Measurements from ENCODE around the gene KLK7. TPM values are rescaled to one million over a fixed set of nuclear protein-coding genes. Genes with fewer than 3 reads are reported as not detected.

Gene KLK7
- polyA plus RNA-seq, 1 experiment: not detected

DNA sequence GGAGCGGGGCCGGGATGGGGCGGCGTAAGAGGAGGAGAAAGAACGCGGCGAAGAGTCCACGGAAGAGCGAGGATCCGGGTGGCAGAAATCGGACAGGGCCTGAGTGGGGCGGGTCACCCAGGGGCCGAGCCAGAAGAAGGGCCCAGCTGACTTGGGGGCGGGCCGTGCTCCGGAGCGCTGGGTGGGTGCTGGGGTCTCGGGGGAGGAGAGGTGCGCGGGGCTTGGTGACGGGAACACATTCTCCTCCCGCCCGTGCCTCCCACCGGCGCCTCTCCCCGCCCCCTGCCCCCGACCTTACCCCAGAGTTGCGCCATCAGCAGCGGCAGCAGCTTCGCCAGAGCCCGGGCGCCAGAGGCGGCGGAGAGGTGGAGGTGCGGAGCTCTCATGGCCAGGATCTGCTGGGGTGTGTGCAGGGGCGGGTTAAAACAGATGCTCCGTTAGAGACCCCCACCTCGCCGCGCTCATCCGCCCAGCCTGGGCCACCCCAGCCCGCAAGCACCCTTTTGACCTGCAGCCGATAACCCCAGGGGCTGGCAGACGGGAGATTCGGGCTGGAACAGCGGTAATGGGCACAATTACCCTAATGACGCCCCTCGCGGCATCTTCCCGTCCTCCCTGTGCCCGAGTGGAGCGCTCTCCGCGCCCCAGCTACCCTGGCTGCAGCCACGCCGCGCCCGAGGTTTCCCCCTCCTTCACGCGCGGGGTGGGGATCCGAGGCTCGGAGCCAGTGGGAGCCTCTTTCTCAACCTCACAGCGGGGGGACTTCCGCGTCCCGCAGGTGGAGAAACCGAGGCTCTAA is 35.2 kb upstream of the KLK7 start:
- no peak for TF ChIP-seq CTCF (IDR thresholded peaks at IDR 0.05; ENCODE audit: low read depth, low read length)
- no peak for DNase-seq (ENCODE audit: low read depth, low spot score)
- Histone ChIP-seq H3K27ac (ENCODE audit: low read depth, low read length) (no peak overlapping the region), H3K9me3 (ENCODE audit: control insufficient read depth, insufficient read depth, low read length) (peaks cover 4% of the 10 kb centered on the region; the same call in 1 of the 2 replicates), H3K4me3 (ENCODE audit: low read depth, low read length) (no peak overlapping the region), H3K27me3 (ENCODE audit: control insufficient read depth, insufficient read depth, low read length) (peaks cover 26% of the 10 kb centered on the region)
- POLR2A ChIA-PET: no interaction called here
- CTCF ChIA-PET: interaction anchor here (0.6 to 1.4 kb wide), 2 partner anchors 79 to 241 kb away, joined by 3 to 9 read pairs; no protein-coding TSS in a partner anchor

DNA sequence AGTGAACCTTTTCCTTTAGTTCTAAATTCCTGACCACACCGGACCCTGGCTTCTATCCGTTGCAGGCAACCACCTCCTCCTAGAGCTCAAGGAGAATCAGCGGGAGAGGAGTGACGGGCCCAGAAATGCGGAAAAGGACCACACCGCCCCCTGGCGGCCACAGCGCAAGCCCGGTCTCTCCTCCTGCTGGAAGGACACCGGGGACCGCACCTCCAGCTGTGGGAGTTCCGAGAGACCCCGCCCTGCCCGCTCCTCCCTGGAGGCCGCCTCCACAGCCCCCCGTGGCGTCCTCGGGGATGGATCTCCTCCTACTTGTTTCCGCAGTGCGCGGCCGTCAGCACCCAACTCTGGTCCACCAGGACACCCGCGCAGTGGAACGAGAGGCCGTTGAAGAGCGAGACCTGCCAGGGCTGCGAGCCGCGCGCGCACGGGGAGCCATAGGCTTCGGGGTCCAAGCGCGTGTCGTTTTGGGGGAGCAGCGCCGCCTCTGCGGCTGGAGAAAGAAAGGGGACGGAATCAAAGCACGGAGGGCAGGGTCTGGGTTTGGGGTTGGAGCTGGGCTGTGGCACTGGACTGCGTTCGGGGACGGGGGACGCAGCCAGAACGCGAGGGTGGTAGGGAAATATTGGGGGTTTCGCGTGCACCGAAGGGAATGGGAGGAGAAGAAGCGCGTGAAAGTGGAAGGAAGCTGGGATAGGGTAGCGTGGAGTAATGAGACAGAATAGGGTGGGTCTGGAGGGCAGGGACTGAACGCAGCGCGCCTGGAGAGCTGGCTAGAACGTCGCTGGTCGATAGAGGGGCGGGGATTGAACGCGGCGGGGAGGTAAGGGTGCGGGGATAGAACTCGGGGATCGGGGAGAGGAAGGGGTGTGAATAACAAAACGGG is 33.3 kb upstream of the KLK7 start:
- no peak for DNase-seq (ENCODE audit: low read depth, low spot score)
- Histone ChIP-seq H3K9me3 (ENCODE audit: control insufficient read depth, insufficient read depth, low read length) (peaks cover 4% of the 10 kb centered on the region; the same call in 1 of the 2 replicates), H3K27ac (ENCODE audit: low read depth, low read length) (no peak overlapping the region), H3K27me3 (ENCODE audit: control insufficient read depth, insufficient read depth, low read length) (peaks cover 26% of the 10 kb centered on the region), H3K4me3 (ENCODE audit: low read depth, low read length) (no peak overlapping the region)
- ChIA-PET POLR2A (no interaction called here), CTCF (interaction anchor here (0.5 to 1.6 kb wide), 9 partner anchors 9 to 641 kb away, joined by 3 to 5 read pairs (median 3); partner anchors contain the start of gene NR1H2)
- peak; percentile 58 for TF ChIP-seq CTCF (IDR thresholded peaks at IDR 0.05; ENCODE audit: low read depth, low read length)

DNA sequence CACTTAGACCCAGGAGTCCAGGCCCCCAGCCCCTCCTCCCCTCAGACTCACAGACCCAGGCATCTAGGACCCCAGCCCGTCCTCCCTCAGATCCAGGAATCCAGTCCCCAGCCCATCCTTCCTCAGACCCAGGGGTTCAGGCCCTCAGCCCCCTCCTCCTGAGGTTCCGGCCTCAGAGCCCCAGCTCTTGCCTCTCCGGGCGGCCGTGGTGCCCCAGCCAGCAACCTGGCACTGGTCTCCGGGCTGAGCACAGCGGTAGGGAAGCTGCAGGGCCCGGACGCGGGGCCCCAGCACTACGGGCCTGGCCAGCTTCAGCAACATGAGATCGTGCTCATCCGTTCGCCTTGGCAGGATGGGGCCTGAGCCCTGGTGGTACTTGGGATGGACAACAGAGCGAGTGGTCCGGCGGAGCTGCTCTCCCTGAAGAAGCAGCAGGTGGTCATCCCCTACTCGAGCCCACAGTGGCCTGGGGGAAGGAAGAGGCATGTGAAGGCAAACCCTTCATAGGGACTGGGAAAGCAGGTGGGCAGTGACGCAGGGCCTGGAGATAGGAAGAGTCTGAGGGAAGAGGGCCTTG is 32.1 kb upstream of the KLK7 start:
- no peak for TF ChIP-seq CTCF (IDR thresholded peaks at IDR 0.05; ENCODE audit: low read depth, low read length)
- DNase-seq (ENCODE audit: low read depth, low spot score): no peak
- ChIA-PET CTCF (no interaction called here), POLR2A (no interaction called here)
- Histone ChIP-seq H3K9me3 (ENCODE audit: control insufficient read depth, insufficient read depth, low read length) (peaks cover 4% of the 10 kb centered on the region; the same call in 1 of the 2 replicates), H3K27me3 (ENCODE audit: control insufficient read depth, insufficient read depth, low read length) (peaks cover 26% of the 10 kb centered on the region), H3K27ac (ENCODE audit: low read depth, low read length) (no peak overlapping the region), H3K4me3 (ENCODE audit: low read depth, low read length) (no peak overlapping the region)

DNA sequence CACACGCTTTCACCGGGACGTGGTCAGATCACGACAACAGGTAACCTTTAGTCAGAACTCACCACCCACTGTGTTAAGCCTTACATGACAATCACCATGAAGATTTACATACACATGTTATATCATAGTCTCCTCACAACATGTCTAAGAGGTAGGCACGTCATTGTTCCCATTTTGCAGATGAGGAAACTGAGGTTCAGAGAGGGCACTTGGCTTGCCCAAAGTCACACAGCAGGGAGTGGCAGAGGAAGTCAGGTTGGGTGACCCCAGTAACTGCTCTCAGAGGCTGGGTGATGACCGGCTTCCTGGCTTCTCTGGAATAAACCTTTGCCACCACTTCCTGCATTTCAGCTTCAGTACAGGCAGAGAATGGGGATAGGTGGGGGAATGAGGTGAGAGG is 30.5 kb upstream of the KLK7 start:
- H3K4me3 ChIP-seq (ENCODE audit: low read depth, low read length): no peak overlapping the region
- H3K27me3 ChIP-seq (ENCODE audit: control insufficient read depth, insufficient read depth, low read length): peaks cover 18% of the 10 kb centered on the region
- TF ChIP-seq CTCF (IDR thresholded peaks at IDR 0.05; ENCODE audit: low read depth, low read length): no peak
- H3K27ac ChIP-seq (ENCODE audit: low read depth, low read length): no peak overlapping the region
- POLR2A ChIA-PET: no interaction called here
- DNase-seq (ENCODE audit: low read depth, low spot score): no peak
- CTCF ChIA-PET: no interaction called here
- H3K9me3 ChIP-seq (ENCODE audit: control insufficient read depth, insufficient read depth, low read length): peaks cover 4% of the 10 kb centered on the region; the same call in 1 of the 2 replicates

Measured in AG04450 (cell line).